GM19023 (cell line): Measurements from ENCODE around the gene SCGB3A1.

Source experiments
- ATAC-seq: cut with Tn5 transposase; IDR thresholded peaks from one replicate; pipeline ENCODE4 v1.9.1; 2021; ENCODE audit warnings: mild to moderate bottlenecking, moderate library complexity; ENCODE audit not compliant: unreplicated experiment

SCGB3A1 gene

GRCh38 chr5:180606215-180606785 lies 15.0 kb upstream of the SCGB3A1 start:
- no peak for ATAC-seq

DNA sequence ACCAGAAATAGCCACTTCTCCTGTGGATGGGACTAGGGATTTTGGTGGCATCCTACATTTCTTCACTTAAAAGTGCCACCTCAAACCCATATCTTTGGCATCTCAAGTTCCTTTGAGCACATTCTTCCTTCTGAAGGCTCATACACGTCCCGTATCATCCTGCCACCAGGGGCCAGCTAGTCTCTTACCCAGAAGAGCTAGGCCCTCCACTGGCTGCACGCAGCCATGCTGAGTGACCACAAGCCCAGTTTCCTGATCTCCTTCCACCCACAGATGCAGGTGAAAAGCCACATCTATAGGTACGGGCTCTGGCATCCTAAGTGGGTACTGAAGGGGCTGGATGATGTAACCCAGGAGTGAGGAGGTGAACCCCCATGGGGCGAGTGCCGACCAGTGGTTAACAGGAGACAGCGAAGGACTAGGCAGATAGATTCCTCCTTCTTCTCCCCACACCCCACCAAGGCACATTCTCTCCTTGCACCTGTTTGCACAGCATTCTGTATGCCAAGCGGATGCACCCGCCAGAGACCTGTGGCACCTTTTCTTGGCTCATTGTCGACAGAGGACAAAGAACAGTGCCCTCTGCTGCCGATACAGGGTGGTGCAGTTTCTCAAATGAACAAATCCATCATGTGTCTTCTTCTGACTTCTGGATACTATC lies 14.4 kb upstream of the SCGB3A1 start:
- no peak for ATAC-seq

DNA sequence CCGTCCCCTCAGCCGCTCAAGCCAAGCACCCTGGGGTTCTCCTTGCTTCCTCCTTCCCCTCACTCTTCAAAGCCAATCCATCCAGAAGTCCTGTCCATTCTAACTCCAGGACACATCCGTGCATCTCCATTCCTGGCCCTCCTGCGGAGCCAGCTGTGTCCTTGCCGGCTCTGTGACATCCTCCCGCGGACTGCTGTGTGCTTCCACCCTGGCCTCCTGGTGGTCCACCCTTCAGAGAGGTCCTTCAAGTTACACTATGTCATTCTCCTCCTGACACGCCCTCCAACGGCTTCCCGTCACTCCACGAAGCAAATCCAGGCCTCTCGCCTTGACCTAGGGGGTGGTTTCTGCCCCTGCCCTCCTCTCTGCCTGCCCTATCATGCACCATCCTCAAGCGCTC lies 13.0 kb upstream of the SCGB3A1 start:
- no peak for ATAC-seq

GRCh38 chr5:180603076-180603594 lies 11.8 kb upstream of the SCGB3A1 start:
- no peak for ATAC-seq

DNA sequence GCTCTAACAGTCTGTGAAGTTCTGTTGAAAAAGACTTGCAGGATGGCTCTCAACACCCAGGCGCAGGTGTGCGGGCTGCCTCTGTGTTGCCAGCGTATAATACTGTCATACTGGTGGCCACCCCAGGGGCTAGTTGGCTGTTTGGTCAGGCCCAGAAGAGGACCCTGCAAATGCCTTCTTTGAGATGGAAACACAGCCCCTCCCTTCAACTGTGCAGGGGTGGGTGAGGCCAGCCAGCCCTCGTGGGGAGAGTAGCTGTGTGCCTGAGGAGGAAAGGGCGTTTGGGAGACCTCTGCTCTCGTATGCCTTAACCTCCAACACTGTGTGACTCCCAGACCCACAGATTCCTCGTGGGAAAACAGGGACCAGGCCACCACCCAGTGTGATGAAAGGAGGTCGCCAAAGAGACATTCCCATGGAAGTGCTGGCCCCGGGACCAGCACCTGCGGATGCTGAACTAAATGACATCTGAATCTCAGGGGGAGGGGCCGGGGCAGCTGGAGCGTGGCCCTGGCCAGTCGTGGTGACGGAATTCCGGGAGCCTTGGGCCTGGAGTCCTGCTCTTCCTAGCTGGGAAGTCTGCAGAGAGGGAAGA lies 11.3 kb upstream of the SCGB3A1 start:
- ATAC-seq, result no peak

DNA sequence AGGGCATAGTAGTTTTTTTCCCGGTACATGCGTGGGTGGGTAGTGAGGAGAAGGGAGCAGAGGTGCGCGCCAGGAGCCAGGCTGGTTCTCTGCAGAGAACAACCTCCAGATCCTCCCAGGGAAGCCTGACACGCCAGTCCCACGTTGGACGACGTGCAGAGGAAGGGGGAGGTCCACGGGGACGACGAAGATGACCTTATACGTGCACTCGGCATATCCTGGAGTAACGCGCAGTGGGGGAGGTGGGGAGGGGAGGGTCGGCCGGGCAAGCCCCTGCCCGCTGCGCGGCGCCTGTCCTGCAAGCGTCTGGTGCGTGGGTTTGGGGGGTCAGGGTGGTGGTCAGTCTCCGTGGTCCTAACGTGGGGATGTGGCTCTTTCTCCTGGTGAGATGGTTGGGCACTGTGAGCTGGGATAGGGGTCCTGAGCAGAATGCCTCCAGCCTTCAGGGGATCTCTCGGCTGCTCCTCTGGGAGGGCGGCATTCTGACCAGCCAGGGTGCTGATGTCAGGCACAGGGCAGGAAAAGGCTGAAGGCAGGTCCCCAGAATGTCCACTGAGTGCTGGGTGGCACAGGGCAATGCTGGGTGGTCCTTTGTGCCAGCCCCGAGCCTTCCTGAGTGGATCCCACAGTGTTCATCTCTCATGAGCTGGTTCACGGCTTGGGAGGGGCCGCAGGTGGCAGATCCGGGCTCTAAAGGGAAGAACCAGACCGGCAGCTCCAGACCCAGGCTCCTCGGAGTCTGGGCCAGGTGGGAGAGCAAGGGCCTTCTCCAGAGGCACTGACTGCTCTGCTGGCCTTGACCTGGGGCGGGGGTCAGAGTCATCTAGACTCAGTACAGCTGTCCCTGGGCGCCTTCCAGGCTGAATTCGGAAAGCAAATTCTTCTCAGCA lies 10.5 kb upstream of the SCGB3A1 start:
- no peak for ATAC-seq

GRCh38 chr5:180600554-180601041 lies 9.3 kb upstream of the SCGB3A1 start:
- ATAC-seq, result no peak

GRCh38 chr5:180599981-180600553 lies 8.8 kb upstream of the SCGB3A1 start:
- no peak for ATAC-seq

- no peak for ATAC-seq
Observed at GRCh38 chr5:180599590-180599914, 8.3 kb upstream of the SCGB3A1 start.

GRCh38 chr5:180598797-180599589 lies 7.7 kb upstream of the SCGB3A1 start:
- ATAC-seq, result no peak

GRCh38 chr5:180598316-180598701 lies 7.0 kb upstream of the SCGB3A1 start:
- no peak for ATAC-seq

GRCh38 chr5:180596668-180597231 lies 5.5 kb upstream of the SCGB3A1 start:
- no peak for ATAC-seq

- no peak for ATAC-seq
Observed at GRCh38 chr5:180596115-180596667, 4.9 kb upstream of the SCGB3A1 start.

DNA sequence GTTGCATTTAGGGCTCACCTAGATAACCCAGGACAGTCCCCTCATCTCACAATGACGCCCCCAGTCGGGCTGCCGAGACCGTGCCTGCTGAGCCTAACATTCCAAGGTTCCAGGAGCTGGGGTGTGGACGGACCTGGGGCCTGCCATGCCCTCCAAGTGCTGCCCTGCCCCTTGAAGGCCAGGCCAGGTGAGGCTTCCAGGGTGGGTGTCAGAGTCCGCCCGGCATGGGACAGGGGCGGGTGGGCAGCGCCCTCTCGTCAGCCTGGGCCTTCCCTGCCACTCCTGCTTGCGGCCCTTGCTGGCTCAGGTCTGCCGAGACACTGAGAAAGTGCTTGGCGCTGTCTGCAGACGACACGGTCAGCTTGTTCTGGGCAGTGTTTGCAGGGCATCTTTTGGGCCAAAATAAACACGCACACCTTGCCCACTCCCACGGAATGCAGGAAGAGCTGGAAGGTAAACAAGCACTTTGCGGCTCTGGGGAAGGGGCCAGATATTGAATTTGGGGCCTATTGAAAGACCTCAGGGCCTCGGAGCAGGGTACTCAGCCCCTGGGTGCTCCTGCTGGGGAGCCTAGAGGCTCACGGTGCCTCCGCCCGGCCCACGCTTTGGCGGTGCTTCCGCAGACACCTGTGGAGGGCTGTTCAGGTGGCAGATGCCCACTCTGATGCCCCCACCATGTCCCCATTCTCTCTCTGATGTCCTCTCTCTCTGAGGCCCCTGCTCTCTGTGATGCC lies 4.2 kb upstream of the SCGB3A1 start:
- ATAC-seq, result no peak

- no peak for ATAC-seq
Observed at GRCh38 chr5:180595046-180595379, 3.7 kb upstream of the SCGB3A1 start.

DNA sequence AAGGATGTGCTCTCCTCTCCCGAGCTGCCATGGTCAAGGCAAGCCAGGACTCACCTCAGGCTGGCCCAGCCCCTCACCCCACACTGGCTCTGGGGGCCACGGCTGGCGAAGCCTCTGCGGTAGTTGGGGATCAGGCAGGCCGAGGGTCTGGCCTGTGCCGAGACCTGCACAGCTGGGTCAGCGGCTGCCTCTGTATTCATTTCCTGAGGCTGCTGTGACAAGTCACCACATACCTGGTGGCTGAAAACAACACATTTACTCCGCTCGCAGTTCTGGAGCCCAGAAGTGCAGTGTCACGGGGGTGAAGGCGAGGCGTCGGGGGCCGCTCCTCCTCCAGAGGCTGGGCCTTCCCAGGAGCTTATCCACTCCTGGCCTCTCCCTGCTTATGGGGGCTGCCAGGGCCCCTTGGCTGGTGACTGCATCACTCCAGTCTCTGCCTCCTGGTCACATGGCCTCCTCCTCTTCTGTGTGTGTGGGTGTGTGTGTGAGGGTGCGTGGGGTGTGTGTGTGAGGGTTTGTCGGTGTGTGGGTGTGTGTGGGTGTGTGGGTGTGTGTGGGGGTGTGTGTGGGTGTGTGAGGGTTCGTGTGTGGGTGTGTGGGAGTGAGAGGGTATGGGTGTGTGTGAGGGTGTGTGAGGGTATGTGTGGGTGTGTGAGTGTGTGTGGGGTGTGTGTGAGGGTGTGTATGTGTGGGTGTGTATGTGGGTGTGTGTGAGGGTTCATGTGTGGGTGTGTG lies 3.2 kb upstream of the SCGB3A1 start:
- ATAC-seq, result no peak

DNA sequence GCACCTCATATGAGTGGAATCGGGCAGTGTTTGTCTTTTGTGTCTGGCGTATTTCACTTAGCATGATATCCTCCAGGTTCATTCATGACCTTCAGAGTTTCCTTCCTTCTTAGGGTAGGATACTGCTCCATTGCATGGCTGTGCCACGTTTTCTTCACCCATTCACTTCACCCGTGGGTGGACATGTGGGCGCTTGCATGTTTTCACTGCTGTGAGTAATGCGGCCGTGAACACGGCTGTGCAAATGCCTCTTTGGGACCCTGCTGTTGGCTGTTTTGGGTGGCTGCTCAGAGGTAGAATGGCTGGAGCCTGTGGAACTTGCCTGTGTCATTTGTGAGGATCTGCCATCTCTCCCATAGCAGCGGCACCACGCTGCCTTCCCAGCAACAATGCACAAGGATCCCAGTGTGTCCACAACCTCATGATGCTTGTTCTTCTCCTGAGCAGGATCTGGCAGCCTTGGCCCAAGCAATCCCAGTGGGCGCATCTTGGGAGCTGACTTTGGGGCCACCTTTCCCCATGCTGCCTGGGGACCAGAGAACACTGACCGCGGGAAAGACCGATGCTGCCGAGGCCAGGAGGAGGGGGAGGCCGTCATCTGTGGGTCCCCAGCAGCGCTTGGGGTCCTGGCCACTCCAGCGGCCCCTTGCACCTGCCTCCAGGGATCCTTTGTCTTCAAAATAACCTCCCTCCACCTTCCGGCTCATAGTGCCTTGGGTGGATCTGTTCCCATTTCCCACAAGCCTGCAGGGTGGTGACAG lies 2.3 kb upstream of the SCGB3A1 start:
- ATAC-seq, result no peak

DNA sequence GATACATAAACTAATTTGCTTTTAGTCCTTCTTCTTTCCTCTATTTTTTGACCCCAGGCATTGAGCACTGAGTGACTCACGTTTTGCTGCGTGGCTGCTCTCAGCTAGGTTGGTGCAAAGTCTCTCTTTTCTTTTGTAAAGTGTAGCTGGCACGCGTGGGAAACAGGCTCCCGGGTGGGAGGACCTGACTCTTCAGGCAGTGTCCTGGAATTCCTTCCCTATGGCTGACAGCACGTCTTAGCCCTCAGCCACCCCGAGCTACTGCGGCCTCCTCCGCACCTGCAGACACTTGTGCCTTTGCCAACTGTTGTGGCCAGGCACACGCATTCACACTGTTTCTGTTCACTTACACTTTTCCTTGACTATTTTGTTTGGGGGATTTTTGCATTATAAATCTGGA lies 877 bp upstream of the SCGB3A1 start:
- no peak for ATAC-seq
